GM23248 (cell line): Measurements from ENCODE around the gene OR10A5.

Experiments
- EZH2 ChIP-seq: fragments of 200-600 bp; sonication (generic); IDR thresholded peaks from 2 replicates; pipeline ENCODE4 v1.6.1; 2018; ENCODE audit warnings: antibody characterized with exemption, mild to moderate bottlenecking; ENCODE audit not compliant: insufficient read depth, poor library complexity, severe bottlenecking
- EZH2phosphoT487 ChIP-seq: fragments of 200-600 bp; sonication (generic); IDR thresholded peaks from 2 replicates; pipeline ENCODE4 v1.6.1; 2018; ENCODE audit warnings: antibody characterized with exemption, moderate library complexity, mild to moderate bottlenecking, low read depth; ENCODE audit not compliant: insufficient read depth

DNA sequence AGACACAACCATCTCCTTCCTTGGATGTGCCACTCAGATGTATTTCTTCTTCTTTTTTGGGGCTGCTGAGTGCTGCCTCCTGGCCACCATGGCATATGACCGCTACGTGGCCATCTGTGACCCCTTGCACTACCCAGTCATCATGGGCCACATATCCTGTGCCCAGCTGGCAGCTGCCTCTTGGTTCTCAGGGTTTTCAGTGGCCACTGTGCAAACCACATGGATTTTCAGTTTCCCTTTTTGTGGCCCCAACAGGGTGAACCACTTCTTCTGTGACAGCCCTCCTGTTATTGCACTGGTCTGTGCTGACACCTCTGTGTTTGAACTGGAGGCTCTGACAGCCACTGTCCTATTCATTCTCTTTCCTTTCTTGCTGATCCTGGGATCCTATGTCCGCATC is 31.4 kb downstream of the OR10A5 start:
- TF ChIP-seq EZH2 = no peak
- TF ChIP-seq EZH2phosphoT487 = no peak
